H1 (cell line): ENCODE data around the gene MLC1. TPM values are rescaled to one million over a fixed set of nuclear protein-coding genes. Genes with fewer than 3 reads are reported as not detected.

Experiments used
- polyA plus RNA-seq, 7 experiments: library from polyadenylated mRNA; depleted of rRNA in 3 of 7; stranded (reverse) in 5 of 7; unstranded in 2 of 7; fragments of >200 nt in 5 of 7; fragments of 200-250 nt in 2 of 7; gene quantifications; 1 replicate in 5 of 7; 2 replicates in 1 of 7; 4 replicates in 1 of 7; pipeline versions ENCODE4 v1.2.1 to v1.2.3, GENCODE V29; 2011 to 2013; ENCODE audit warnings: missing spikeins in 2 of 7, mixed read lengths in 2 of 7
- total RNA-seq: library from RNA; stranded (reverse); fragmentation: NEBNext Ultra II Directional; extraction: Animal tissue kit (Norgen Biotek cat#: 25700); gene quantifications from 2 replicates; pipeline ENCODE4 v1.2.1, GENCODE V29; 2021

Gene MLC1
- total and polyA plus RNA-seq, 2 of the 8 experiments (the other 6 are each of a cell fraction or from before 2014, with no cell fraction given) = 0.20 TPM; not detected in 1

Other genes with a start within 250 kb of the MLC1 start
- 28.3 TPM in 2 replicates for gene ZBED4, start 231.6 kb downstream of the MLC1 start, total RNA-seq
- gene ZBED4, start 231.6 kb downstream of the MLC1 start, polyA plus RNA-seq (2011; rRNA removed) = 11.0 and 14.5 TPM in 2 replicates
- gene ALG12, start 167.0 kb downstream of the MLC1 start, total RNA-seq = 22.5 and 25.0 TPM in 2 replicates
- 13.4 and 24.1 TPM in 2 replicates for gene ALG12, start 167.0 kb downstream of the MLC1 start, polyA plus RNA-seq (2011; rRNA removed)
- gene CRELD2, start 166.8 kb downstream of the MLC1 start, total RNA-seq = 36.6 and 39.4 TPM in 2 replicates
- 24.5 and 34.3 TPM in 2 replicates for gene CRELD2, start 166.8 kb downstream of the MLC1 start, polyA plus RNA-seq (2011; rRNA removed)
- 30.0 and 31.2 TPM in 2 replicates for gene PIM3, start 124.7 kb downstream of the MLC1 start, total RNA-seq
- gene PIM3, start 124.7 kb downstream of the MLC1 start, polyA plus RNA-seq (2011; rRNA removed) = 22.6 and 40.2 TPM in 2 replicates
- 0.08 and 0.20 TPM in 2 replicates for gene IL17REL, start 72.7 kb downstream of the MLC1 start, total RNA-seq
- 0.15 and 0.17 TPM in 2 replicates for gene IL17REL, start 72.7 kb downstream of the MLC1 start, polyA plus RNA-seq (2011; rRNA removed)
- gene TTLL8, start 27.1 kb downstream of the MLC1 start, total RNA-seq = not detected in 2 replicates
- gene TTLL8, start 27.1 kb downstream of the MLC1 start, polyA plus RNA-seq (2011; rRNA removed) = not detected in 2 replicates
- gene MOV10L1, start 4.6 kb upstream of the MLC1 start, total RNA-seq = not detected in 2 replicates
- gene MOV10L1, start 4.6 kb upstream of the MLC1 start, polyA plus RNA-seq (2011; rRNA removed) = 0.13 and 0.32 TPM in 2 replicates
- gene PANX2, start 85.3 kb upstream of the MLC1 start, total RNA-seq = 5.0 and 5.4 TPM in 2 replicates
- 3.5 and 6.0 TPM in 2 replicates for gene PANX2, start 85.3 kb upstream of the MLC1 start, polyA plus RNA-seq (2011; rRNA removed)
- gene TRABD, start 100.5 kb upstream of the MLC1 start, total RNA-seq = 57.5 and 60.0 TPM in 2 replicates
- gene TRABD, start 100.5 kb upstream of the MLC1 start, polyA plus RNA-seq (2011; rRNA removed) = 44.2 and 88.8 TPM in 2 replicates
- 16.8 and 18.6 TPM in 2 replicates for gene SELENOO, start 115.6 kb upstream of the MLC1 start, total RNA-seq
- 25.1 and 34.1 TPM in 2 replicates for gene SELENOO, start 115.6 kb upstream of the MLC1 start, polyA plus RNA-seq (2011; rRNA removed)
- 23.5 and 24.7 TPM in 2 replicates for gene TUBGCP6, start 159.6 kb upstream of the MLC1 start, total RNA-seq
- gene TUBGCP6, start 159.6 kb upstream of the MLC1 start, polyA plus RNA-seq (2011; rRNA removed) = 24.2 and 33.6 TPM in 2 replicates
- gene HDAC10, start 165.8 kb upstream of the MLC1 start, total RNA-seq = 21.2 and 26.4 TPM in 2 replicates
- gene HDAC10, start 165.8 kb upstream of the MLC1 start, polyA plus RNA-seq (2011; rRNA removed) = 11.2 and 18.8 TPM in 2 replicates
- gene MAPK12, start 176.3 kb upstream of the MLC1 start, total RNA-seq = 15.6 and 20.3 TPM in 2 replicates
- 17.3 and 25.9 TPM in 2 replicates for gene MAPK12, start 176.3 kb upstream of the MLC1 start, polyA plus RNA-seq (2011; rRNA removed)
- gene MAPK11, start 185.0 kb upstream of the MLC1 start, total RNA-seq = 1.5 TPM in 2 replicates
- 0.70 and 1.5 TPM in 2 replicates for gene MAPK11, start 185.0 kb upstream of the MLC1 start, polyA plus RNA-seq (2011; rRNA removed)
- gene PLXNB2, start 222.2 kb upstream of the MLC1 start, total RNA-seq = 92.8 and 106 TPM in 2 replicates
- gene PLXNB2, start 222.2 kb upstream of the MLC1 start, polyA plus RNA-seq (2011; rRNA removed) = 58.3 and 83.3 TPM in 2 replicates
- gene DENND6B, start 241.6 kb upstream of the MLC1 start, total RNA-seq = 1.1 TPM in 2 replicates
- gene DENND6B, start 241.6 kb upstream of the MLC1 start, polyA plus RNA-seq (2011; rRNA removed) = 1.9 and 3.6 TPM in 2 replicates